Occipital lobe (tissue), 3 donors: Measurements from ENCODE around the gene LTB. TPM values are rescaled to one million over a fixed set of nuclear protein-coding genes. Genes with fewer than 3 reads are reported as not detected.

Experiments used
- DNase-seq: peaks from one replicate; lab custom pipeline; 2025; lab: John Stamatoyannopoulos, UW
- small RNA-seq: library from RNA; depleted of rRNA; stranded (forward); fragments of <200 nt; gene quantifications from one replicate; pipeline ENCODE3, GENCODE V24; 2014
- total RNA-seq: library from RNA; depleted of rRNA; stranded (reverse); fragments of >200 nt; gene quantifications from one replicate; pipeline ENCODE4 v1.2.3, GENCODE V29; 2014

LTB gene
- total RNA-seq, 1 donor from 2014 or later: 0.31 TPM

DNA sequence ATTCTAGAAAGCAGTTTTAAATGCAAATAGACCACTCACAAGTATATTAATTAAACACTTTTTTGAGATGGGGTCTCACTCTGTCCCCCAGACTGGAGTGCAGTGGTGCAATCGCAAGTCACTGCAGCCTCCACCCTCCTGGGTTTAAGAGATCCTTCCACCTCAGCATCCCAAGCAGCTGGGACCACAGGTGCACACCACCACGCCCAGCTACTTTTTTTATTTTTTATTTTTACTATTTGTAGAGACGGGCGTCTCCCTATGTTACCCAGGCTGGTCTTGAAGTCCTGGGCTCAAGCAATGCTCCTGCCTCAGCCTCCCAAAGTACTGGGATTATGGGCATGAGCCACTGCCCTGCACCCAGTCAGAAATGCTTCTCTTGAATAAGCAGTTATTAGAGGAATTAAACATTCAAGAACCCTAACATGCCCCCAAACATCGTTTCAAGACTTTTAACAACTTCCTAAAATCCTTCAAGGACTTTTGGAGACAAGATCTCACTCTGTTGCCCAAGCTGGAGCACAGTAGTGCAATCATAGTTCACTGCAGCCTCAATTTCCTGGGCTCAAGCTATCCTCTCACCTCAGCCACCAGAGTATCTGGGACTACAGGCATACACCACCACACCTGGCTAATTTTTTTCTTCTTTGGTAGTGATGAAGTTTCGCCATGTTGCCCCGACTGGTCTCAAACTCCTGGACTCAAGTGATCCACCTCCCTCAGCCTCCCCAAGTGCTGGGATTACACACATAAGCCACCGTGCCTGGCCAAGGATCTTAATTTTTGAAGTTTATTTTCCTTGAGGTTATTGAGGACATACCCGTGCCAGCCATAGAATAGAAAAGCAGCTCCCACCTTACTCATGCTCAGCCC is 50.2 kb downstream of the LTB start:
- no peak for DNase-seq

DNA sequence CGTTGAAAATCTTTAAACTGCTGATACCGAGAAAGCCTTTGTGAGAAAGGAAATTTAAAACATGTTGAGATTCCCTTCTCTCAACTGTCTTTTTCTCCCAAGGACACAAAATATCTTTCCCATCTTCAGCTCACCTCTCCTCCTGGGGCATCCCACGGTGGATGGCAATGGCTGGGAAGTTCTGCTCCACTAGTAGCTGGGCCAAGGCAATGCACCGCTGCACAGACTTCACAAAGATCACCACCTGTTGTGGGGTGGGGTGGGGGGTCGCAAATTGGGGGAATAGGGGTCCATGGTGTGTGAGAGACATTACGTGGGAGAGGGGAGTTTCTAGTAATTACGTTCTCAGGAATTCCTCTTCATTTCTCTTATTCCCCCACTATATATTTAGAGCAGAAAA is 51.1 kb downstream of the LTB start:
- DNase-seq: no peak

DNA sequence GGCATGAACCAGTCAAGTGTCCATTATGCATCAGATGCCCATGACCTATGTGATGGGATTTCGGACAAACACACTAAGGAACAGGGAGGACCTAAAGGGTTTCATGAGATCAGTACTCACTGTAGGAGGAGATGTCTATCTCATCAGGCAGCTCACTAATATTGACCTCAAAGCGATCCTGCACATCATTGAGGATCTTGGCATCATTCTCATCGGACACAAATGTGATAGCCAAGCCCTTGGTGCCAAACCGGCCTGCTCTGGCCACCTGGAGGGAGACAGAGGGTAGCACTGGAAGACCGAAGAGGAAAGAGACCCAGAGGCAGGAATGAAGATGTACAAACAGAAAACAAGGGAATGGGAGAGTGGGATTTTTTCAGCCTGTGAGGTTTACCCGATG is 51.6 kb downstream of the LTB start:
- no peak for DNase-seq

Small RNA genes lying within 50 kb of the gene (small RNA-seq; reads per million reads assigned to genes)
- gene SNORA38: 0.84 reads per million, percentile 69 among the genes with 10 or more reads in this experiment
- gene SNORD117: 301 reads per million, percentile 97 among the genes with 10 or more reads in this experiment
- not detected for gene SNORD84
- not detected for gene UQCRHP1

Other genes with a start within 250 kb of the LTB start
- gene HLA-B, start 225.2 kb downstream of the LTB start, total RNA-seq: 34.3 TPM
- 0.31 TPM for gene MICA, start 178.8 kb downstream of the LTB start, total RNA-seq
- gene MICB, start 84.3 kb downstream of the LTB start, total RNA-seq: 0.47 TPM
- gene MCCD1, start 53.5 kb downstream of the LTB start, total RNA-seq: not detected
- 288 TPM for gene DDX39B, start 40.4 kb downstream of the LTB start, total RNA-seq
- 54.0 TPM for gene ATP6V1G2, start 35.8 kb downstream of the LTB start, total RNA-seq
- gene NFKBIL1, start 34.8 kb downstream of the LTB start, total RNA-seq: 21.7 TPM
- not detected for gene LTA, start 10.1 kb downstream of the LTB start, total RNA-seq
- not detected for gene TNF, start 6.9 kb downstream of the LTB start, total RNA-seq
- 0.94 TPM for gene LST1, start 3.9 kb upstream of the LTB start, total RNA-seq
- gene NCR3, start 10.6 kb upstream of the LTB start, total RNA-seq: not detected
- 4.1 TPM for gene AIF1, start 32.8 kb upstream of the LTB start, total RNA-seq
- 31.7 TPM for gene PRRC2A, start 38.3 kb upstream of the LTB start, total RNA-seq
- 118 TPM for gene BAG6, start 70.2 kb upstream of the LTB start, total RNA-seq
- not detected for gene APOM, start 73.5 kb upstream of the LTB start, total RNA-seq
- gene C6orf47, start 78.4 kb upstream of the LTB start, total RNA-seq: 16.2 TPM
- 9.8 TPM for gene GPANK1, start 82.6 kb upstream of the LTB start, total RNA-seq
- gene CSNK2B, start 83.7 kb upstream of the LTB start, total RNA-seq: 69.9 TPM
- gene LY6G5B, start 87.6 kb upstream of the LTB start, total RNA-seq: 3.4 TPM
- 3.1 TPM for gene LY6G5C, start 98.6 kb upstream of the LTB start, total RNA-seq
- 48.2 TPM for gene ABHD16A, start 120.9 kb upstream of the LTB start, total RNA-seq
- gene LY6G6F, start 124.4 kb upstream of the LTB start, total RNA-seq: not detected
- gene LY6G6D, start 132.9 kb upstream of the LTB start, total RNA-seq: not detected
- 0.31 TPM for gene LY6G6C, start 139.3 kb upstream of the LTB start, total RNA-seq
- gene MPIG6B, start 140.9 kb upstream of the LTB start, total RNA-seq: not detected
- gene DDAH2, start 146.9 kb upstream of the LTB start, total RNA-seq: 117 TPM
- gene CLIC1, start 154.1 kb upstream of the LTB start, total RNA-seq: 35.2 TPM
- 4.2 TPM for gene MSH5, start 157.6 kb upstream of the LTB start, total RNA-seq
- 0.31 TPM for gene SAPCD1, start 180.2 kb upstream of the LTB start, total RNA-seq
- 0.31 TPM for gene VWA7, start 194.9 kb upstream of the LTB start, total RNA-seq
- 25.6 TPM for gene VARS1, start 213.3 kb upstream of the LTB start, total RNA-seq
- 22.9 TPM for gene LSM2, start 224.5 kb upstream of the LTB start, total RNA-seq
- 4.4 TPM for gene HSPA1L, start 232.9 kb upstream of the LTB start, total RNA-seq
- 117 TPM for gene HSPA1A, start 233.1 kb upstream of the LTB start, total RNA-seq
- 121 TPM for gene HSPA1B, start 245.3 kb upstream of the LTB start, total RNA-seq